ENCODE results near the gene RAP1A.
"Not testable (repeated sequence)": the region's sequence is repeated elsewhere in the genome, so short reads cannot be mapped to it uniquely, and the experiment has no call there.

RAP1A gene

DNA sequence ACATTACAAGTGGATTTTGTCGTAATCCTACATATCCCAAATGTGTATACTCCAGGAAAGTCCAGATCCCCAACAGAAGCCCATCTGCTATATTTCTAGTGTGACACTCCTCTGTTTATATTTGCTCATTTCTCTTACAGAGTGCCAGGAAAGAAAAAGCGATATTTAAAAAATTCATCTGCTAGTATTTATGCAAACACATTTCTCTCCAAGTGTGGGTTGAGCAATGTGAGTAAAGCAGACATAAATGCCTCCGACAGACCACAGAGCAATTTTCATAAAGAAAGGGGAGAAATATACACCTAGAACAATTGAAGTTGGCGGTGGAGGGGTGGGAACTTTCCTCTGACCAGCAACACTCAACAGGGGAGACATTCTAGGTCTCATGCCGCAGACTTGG lies 22.2 kb upstream of the RAP1A start:
- no peak for DNase-seq (ENCODE audit: low read depth in 2 of 2)

DNA sequence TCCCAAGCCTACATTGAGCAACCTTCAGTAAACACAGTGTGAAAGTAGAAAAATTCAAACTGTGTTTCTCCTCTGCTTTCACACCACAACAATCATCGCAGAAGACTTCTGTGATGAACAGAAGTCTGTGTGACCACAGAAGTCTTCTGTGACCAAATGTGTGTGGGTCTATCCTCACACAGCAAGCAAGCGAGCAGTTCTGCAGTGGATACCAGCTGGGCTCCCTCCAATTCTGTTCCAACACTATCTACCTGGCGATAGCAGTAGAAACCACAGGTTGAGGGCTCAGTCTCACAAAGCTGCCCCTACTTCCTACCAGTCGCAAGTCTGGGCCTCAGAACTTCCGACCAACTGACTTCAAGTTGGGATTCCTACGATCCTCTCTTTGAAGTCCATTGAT lies 21.0 kb upstream of the RAP1A start:
- no peak for DNase-seq (ENCODE audit: low read depth in 2 of 2)

DNA sequence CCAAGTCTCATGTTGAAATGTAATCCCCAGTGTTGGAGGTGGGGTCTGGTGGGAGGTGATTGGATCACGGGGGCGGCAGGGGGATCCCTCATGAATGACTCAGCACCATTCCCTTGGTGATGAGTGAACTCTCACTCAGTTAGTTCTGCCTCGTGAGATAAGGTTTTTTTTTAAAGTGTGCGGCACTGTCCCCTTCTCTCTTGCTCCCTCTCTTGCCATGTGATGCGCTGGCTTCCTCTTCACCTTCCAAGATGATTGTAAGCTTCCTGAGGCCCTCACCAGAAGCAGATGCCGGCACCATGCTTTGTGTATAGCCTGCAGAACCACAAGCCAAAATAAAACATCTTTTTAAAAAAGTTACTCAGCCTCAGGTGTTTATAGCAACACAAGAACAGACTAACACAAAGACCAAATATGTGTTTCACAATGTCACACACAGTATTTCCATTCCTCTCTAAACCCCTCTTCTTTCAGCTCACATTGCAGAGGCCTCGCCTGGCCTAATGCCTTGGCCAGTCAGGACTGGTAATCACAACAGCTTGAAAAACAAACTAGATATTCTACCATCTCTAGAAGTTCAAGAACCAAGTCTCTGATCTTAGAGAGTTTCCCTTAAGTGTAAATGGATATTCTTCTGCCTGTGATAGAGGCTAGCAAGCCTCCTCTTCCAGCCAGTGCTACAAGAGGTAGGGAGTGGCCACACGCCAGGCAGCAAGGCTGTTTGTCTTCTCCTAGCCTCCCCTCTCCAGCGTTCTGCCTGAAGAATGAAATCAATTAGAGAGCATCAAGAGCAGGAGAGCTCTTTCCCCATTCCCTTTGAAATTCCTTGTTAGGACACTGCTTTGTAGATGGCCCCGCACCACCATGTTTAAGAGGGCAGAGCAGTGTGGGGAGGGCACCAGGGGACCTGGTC lies 19.6 kb upstream of the RAP1A start:
- DNase-seq (ENCODE audit: low read depth in 2 of 2), result no peak

DNA sequence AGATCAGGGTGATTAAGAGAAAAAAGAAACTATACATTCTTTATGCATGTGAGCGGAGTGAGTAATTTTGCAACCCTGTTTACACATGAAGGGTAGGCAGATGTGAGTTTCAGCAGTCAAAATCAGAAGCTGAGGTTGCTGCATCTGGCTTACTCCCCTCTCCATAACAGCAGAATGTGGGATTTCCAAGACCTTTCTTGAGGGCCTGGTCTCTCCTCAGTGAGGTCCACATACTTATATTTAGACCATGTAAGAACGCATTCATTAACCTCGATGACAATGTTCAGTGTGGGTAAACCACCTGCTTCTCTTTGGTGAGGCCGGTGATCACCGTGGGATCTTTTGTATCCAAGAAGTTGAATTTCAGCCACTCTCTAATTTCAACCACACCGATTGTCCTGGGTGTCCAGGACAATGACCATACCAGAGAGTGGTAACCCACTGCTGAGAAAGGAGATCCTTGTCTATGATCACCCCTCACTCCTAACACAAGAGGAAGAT lies 18.7 kb upstream of the RAP1A start:
- no peak for DNase-seq (ENCODE audit: low read depth in 2 of 2)

DNA sequence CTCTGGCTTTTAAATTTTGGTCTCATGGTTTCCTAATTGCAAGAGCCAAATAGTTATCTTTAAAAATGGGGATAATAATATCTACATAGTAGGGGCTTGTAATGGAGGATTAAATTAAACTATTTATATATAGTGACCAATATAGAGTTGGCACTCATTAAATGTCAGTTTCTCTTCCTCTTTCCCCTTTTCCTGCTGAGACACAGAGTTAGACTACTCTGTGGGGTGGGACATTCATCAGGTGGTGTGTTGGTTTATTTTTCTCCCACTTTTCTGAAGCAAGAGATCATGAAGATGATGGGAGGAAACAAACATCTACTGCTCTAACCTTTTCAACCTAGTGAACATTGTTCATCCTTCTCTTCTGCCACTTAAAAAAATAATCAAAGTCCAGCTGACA lies 17.3 kb upstream of the RAP1A start:
- no peak for DNase-seq (ENCODE audit: low read depth in 2 of 2)

DNA sequence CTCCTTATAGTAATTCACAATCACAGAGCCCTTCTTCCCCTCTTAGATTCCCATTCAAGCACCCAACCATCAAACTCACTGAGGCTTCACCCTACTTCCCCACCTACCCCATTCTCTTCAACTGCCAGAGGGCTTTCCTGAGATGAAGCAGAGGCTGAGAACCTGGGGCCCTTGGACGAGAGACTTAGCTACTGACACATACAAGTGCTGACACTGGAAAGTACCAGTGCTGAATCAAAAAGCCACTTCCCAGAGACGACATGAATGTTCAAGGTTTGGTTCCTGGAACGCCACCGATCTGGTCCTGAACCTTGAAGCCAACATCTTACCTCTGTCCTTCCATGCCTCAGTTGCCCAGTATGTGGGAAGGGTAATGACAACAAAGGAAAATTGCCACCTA lies 16.6 kb upstream of the RAP1A start:
- no peak for DNase-seq (ENCODE audit: low read depth in 2 of 2)

DNA sequence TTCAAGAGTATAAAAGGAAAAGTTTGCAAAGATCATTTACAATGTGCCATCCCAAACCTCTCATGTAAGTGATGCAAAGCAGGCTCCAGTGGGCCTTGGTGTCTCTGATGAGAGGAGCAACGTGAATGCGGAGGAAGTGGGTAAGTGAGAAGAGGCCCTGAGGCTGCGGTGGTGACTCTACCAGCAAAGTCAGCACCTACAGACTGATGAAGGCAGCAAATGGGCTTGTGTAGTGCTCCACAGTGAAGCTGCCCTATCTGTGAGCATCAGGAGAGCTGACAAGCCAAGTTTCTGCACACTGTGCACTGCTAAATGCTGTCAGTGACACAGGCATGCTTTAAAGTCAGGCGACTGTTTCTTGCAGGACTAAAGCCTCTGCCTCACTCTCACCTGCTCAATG lies 15.6 kb upstream of the RAP1A start:
- DNase-seq (ENCODE audit: low read depth in 2 of 2), result peak; percentile 51 to 66

DNA sequence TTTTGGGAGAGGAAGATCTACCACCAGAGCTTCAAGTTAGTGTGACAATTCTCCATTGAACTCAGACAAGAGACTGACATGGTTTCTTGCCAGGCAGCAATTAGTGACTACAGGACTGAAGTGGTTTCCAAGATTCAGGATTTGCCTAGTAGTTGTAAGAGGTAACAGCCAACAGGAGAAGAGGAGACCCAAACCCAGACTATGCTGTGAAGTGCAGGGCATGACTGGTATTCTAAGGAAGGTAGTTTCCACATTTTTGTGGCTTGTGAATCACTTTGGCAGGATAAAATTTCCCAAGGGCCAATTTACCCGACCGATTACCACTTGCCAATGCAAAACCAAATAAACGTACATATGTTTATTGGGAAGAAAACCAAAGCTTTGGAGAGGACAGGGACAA lies 14.7 kb upstream of the RAP1A start:
- DNase-seq (ENCODE audit: low read depth in 2 of 2), result no peak

DNA sequence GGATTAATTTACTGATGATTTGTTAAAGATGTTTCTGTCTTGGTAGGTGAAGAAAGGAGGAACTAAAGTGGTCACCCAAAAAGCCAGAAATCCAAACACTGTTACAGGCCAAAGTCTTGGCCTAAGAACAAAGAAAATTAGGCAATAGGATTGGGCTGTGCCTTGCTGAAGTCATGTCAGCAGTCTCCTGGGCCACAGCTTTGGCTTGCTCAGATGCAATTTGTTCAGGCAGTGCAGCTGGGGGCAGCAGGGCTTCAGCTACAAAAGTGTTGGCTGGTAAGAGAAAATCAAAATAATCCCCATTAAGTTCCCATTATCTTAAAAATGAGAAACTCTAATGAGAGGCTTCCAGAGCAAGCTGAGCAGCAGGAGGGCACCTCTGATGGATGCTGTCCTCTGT lies 14.0 kb upstream of the RAP1A start:
- DNase-seq (ENCODE audit: low read depth in 2 of 2), result no peak

DNA sequence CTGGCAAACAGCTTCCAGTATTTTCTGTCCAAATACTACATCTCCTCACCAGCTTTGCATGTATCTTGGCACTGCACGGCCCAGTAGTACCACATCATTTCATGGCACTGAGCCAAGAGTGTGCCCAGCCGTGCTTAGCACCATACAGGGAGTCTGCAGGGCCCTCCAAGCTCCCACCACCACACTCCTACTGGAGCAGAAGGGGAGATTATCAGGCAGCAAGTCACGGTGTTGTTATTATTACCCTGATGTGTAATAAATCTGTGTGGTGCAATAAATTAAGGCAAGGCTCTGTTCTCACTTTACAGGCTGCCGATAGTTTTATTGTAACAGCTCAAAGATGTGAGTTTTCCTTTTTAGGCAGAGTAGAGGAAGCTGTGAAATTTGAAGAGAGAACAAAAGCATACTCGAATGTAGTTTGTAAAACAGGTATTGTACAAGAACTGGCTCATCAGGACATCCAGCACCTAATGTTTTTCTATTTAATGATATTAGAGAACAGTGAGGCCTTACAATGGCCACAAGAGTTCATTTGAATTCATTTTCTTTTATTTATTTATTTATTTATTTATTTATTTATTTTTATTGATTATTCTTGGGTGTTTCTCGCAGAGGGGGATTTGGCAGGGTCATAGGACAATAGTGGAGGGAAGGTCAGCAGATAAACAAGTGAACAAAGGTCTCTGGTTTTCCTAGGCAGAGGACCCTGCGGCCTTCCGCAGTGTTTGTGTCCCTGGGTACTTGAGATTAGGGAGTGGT lies 13.0 kb upstream of the RAP1A start:
- not testable (repeated sequence) for DNase-seq (ENCODE audit: low read depth in 2 of 2)

DNA sequence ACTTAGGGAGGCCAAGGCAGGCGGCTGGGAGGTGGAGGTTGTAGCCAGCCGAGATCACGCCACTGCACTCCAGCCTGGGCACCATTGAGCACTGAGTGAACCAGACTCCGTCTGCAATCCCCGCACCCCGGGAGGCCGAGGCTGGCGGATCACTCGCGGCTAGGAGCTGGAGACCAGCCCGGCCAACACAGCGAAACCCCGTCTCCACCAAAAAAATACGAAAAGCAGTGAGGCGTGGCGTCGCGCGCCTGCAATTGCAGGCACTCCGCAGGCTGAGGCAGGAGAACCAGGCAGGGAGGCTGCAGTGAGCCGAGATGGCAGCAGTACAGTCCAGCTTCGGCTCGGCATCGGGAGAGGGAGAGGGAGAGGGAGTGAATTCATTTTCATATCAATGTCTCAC lies 11.1 kb upstream of the RAP1A start:
- DNase-seq (ENCODE audit: low read depth in 2 of 2), result not testable (repeated sequence)

DNA sequence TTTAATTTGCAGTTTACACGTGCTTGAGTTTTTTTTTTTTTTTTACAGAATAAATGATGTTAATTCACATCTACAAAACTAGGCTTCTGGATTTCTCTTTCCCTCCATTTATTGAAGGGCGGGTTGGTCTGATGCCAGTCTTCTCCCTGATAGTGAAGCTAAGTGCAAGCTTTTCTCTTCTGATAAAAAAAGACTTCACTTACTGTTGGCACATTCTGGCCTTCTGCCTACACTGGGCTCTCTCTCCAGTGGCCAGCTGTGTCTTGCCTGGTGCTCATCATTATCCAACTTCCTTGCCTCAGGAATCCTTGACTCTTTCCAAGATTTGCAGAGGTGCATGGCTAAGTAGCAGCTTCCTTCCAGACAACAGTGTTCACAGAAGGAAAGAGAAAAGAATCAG lies 7.6 kb upstream of the RAP1A start:
- no peak for DNase-seq (ENCODE audit: low read depth in 2 of 2)

DNA sequence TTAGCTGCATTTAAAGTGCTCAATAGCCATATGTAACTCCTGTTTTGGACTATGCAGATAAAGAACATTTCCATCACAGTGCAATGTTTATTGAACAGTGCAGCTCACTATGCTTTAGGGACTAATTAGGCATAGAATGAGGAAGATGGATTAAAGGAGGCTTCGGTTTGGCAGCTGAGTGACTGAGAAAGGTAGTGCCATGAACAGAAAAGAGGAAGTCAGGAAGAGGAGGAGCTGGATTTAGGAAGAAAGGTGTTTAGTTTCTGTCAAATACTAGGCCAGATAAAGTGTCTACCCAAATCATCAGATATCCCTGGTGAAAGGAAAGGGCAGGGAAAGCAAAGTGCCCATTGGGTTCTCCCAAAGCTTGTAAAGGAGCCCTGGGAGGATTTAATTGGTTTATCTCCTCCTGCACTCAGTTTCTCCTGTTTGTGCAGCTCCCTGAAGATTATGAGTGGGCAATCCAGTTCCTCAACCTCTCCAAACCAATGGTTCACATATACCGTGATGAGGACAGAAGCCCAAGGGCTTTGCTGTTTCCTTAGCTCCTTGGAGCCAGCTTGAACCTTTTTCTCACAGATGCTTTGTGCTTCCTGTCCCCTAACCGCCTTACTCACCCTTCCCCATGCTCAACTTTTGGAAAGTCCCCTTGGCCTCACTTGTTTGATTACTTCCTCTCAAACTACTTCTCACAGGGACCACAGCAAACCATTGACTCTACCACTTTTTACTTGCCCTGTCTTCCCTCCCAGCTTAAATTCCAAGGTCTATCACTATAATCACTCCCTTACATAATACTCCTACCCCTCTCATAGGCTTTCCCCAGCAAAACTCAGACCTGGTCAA lies 3.5 kb upstream of the RAP1A start:
- DNase-seq (ENCODE audit: low read depth in 2 of 2), result peak; percentile 27 to 43

DNA sequence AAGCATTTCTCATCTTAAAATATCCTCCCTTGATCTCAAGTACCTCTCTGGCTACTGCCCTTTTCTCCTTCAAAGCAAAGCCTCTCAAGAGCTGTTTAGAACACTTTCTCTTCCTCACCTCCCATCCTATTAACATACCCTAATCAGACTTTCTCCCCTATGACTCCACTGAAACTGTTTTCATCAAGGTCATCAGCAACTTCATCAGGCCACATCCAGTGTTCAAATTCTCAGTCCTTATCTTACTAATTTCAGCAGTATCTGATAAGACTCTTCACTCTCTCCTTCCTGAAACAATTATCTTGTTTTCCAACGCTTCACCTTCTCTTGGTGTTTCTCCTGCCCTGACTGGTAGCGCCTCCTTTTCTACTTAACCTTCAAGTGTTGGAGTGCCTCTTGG lies 1.5 kb upstream of the RAP1A start:
- DNase-seq (ENCODE audit: low read depth in 2 of 2), result no peak

DNA sequence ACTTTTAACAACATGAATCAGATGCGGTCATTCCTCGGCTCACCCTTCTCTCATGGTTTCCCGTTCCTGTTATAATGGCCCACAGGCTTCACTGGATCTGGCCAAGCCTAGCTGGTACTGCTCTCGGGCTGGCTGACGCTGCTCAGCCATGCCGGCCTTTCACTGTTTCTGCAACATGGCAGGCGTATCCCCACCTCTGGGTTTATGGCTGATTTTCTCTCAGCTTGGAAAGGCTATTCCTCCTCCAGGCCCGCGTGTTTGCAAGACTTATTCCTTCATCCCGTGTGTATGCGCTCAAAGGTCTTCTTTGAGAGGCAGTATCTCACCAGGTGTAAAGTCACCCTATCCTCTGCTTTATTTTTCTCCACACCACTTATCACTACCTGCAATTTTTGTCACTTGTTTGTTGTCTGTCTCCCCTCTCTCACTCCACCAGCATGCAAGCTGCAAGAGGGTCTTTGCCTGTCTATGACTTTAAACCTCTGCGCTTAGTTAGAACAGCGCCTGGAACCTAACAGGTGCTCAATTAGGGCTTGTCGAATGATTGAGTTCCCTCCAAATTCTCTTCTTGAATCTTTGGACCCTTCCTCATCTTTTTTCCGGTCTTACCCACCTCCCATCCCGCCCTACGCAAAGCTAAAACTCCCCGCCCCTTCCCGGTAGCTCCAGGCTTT lies 491 bp upstream of the RAP1A start:
- DNase-seq (ENCODE audit: low read depth in 2 of 2), result no peak

DNA sequence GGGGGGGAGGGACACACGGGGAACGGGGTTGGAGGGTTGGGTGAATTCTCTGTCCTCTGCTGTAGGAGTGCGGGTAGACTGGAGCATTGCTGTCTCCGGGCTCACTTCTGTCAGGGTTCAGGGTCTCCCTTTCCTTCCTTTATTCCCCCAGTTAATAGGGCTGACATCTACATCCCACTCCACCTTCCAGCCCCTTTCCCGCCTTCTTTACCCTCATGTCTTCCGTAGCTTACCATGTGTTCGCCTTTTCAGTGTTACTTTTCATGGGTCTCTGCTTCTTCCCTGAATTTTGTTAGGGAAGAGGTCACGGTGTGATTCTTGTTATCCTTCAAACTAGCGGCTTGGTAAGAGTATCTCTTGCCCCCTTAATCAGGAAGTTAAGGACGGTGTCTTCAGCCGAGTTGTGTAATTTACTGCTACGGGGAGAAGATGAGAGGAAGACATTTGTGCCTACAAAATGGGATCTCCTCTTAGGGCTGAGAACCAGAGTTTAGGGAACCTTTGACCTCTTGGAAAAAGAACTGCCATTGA lies 917 bp downstream of the RAP1A start:
- no peak for DNase-seq (ENCODE audit: low read depth in 2 of 2)

DNA sequence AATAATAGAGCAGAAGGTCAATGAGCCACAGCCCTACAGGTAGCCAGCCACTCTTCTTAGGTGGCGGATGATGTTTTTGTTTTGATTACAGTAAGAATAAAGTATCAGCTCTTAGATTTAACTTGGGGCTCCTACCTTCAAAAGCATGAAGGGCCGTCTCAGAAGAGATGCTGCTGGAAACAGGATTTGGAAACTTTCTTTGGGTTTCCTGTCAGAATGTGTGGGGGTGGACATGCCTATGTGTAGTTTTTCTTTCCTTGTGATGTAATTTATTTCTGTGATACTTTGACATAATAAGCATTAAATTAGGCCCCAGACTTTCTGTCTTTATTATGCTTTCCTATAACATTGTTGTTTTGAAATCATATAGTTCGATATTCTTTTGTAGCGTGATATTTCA lies 1.5 kb downstream of the RAP1A start:
- no peak for DNase-seq (ENCODE audit: low read depth in 2 of 2)

DNA sequence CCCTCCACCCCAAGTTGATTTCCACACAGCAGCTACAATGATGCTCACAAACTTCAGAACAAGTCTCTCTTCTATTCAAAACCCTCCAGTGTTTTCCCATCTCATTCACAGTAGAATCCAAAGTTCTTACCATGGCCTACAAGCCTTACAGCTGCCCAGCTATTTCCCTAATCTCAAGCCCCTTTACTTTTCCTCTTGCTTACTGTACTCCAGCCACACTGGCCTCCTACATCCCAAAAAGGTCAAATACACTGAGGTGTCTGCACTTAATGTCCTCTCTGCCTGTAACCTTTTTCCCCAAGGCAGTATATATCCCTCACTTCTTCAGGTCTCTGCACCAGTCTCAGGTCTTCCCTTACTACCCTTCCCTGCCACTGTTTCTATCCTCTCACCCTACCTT lies 2.6 kb downstream of the RAP1A start:
- DNase-seq (ENCODE audit: low read depth in 2 of 2), result no peak

DNA sequence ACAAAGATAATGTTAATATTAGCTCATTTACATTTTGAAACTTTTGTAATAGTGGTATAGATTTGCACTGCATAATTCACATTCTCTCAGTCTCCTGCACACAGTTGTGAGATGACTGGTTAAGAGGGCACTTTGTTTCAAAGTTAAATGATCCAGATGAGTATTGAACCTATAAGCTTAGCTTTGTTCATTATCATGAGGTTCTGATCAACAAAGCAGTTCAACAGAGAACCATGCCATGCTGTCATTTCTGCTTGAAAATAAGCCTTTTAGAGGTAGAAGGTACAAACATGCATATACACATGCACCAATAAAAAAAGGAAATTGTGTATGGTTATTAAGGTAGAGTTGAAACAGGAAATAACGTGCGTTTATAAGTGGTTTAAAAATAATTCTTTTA lies 4.8 kb downstream of the RAP1A start:
- DNase-seq (ENCODE audit: low read depth in 2 of 2), result no peak

DNA sequence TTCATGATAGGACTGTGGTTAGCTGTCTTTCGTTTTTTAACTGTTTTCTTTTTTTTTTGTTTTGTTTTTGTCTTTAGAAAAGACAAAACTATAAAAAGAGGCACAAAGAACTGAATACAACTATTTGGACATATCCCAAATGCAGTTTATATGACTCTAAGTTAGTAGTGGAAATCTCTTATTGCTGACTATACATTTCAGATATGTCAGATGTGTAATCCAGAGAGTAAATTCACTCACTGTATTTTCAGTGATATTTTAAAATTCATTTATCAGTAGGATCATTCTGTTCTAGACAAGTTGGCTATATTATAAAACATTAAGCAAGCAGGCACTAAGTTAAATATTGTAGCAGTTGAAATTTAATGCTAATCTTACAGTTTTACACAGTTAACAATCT lies 5.7 kb downstream of the RAP1A start:
- no peak for DNase-seq (ENCODE audit: low read depth in 2 of 2)

DNA sequence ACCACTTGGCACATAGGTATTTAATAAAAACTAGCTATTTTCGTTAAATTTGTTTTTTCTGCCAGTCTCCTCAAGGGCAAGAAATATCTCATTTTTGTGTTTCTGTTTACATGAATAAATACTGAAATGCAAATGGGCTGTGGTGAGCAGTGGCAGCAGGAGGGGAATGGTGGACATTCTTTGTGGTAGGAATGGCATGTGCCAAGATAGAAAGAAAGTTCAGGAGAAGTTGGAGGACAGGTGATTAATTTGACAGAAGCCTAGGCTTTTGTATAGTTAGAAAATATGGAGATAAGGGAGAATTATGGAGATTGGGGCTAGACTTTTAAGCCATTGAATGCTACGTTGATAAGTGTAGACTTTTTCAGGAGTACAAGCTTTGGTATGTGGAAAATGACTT lies 8.6 kb downstream of the RAP1A start:
- DNase-seq (ENCODE audit: low read depth in 2 of 2), result no peak

All from activated CD8-positive, alpha-beta memory T cell treated with anti-CD3 and anti-CD28 coated beads for 4 hours (primary cell).